Epithelial cell of proximal tubule (primary cell): ENCODE results near the gene MTOR. TPM values are rescaled to one million over a fixed set of nuclear protein-coding genes. Genes with fewer than 3 reads are reported as not detected.
"Not testable (repeated sequence)": the region's sequence is repeated elsewhere in the genome, so short reads cannot be mapped to it uniquely, and the experiment has no call there.

Source experiments
- DNase-seq: peaks from one replicate; pipeline ENCODE4 v3.0.0-alpha.2; 2011; ENCODE audit warnings: low read depth
- H3K4me3 ChIP-seq: 2 replicates; pipeline ENCODE4 v1.5.1; 2011; ENCODE audit warnings: low read depth, mild to moderate bottlenecking, low read length
- total RNA-seq: library from RNA; depleted of rRNA; stranded (reverse); fragments of >200 nt; gene quantifications from 2 replicates; pipeline ENCODE4 v1.2.3, GENCODE V29; 2015
- TF ChIP-seq, protein P1 (sequence below): conservative IDR thresholded peaks from 2 replicates; pipeline ENCODE4 v1.5.1; 2012; ENCODE audit warnings: low read depth, mild to moderate bottlenecking, low read length

MTOR gene
- total RNA-seq: 30.3 and 34.2 TPM in 2 replicates

DNA sequence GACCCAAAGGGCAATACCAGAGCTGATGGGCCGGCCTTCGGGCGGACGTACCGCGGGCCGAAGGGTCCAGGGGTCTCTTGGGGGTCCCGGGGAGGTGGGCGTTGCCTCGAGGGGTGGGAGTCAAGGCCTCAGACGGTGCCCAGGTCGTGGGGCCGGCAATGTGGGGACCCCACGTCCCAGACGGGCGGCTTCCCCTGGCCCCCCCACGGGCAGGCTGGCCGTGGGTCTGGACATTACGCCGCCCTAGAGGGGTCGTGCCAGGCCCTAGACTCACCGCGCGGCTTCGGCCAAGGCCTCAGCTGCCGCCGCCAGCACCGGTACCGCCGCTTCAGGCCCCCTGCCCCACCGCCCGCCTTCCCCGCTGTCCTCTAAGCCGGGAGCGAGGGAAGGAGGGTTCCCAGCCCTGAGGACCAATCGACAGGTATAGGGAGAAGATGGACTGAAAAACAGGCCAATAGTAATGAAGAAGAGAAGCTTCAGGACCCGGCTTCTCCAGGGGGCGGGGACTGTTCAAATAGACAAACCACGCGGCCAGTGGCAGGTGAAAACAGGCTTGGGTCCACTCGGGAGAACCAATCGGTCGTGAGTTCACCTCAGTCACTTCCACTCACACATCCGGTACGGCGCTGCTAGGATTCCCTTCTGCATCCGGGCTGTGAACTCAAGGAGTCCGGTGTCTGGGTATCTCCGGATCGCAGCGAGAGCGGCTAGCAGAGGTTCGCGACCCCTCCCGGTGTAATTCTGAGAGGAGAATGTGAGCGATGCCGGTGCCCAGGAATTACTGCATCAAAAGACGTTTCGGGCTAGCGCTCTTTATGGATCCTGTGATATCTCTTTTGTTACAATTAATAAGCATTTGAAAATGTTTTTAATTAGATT, at the start of gene MTOR:
MTOR (minus strand) TSS at position 381 of the 879 bp plus-strand sequence. CDS start 3,142 bp downstream, outside the sequence.
- peak; percentile 96 for DNase-seq
- TF ChIP-seq, protein P1, sequence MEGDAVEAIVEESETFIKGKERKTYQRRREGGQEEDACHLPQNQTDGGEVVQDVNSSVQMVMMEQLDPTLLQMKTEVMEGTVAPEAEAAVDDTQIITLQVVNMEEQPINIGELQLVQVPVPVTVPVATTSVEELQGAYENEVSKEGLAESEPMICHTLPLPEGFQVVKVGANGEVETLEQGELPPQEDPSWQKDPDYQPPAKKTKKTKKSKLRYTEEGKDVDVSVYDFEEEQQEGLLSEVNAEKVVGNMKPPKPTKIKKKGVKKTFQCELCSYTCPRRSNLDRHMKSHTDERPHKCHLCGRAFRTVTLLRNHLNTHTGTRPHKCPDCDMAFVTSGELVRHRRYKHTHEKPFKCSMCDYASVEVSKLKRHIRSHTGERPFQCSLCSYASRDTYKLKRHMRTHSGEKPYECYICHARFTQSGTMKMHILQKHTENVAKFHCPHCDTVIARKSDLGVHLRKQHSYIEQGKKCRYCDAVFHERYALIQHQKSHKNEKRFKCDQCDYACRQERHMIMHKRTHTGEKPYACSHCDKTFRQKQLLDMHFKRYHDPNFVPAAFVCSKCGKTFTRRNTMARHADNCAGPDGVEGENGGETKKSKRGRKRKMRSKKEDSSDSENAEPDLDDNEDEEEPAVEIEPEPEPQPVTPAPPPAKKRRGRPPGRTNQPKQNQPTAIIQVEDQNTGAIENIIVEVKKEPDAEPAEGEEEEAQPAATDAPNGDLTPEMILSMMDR: peak; percentile 28
- peak within 1 kb of the TSS; percentile 99 for H3K4me3 ChIP-seq

DNA sequence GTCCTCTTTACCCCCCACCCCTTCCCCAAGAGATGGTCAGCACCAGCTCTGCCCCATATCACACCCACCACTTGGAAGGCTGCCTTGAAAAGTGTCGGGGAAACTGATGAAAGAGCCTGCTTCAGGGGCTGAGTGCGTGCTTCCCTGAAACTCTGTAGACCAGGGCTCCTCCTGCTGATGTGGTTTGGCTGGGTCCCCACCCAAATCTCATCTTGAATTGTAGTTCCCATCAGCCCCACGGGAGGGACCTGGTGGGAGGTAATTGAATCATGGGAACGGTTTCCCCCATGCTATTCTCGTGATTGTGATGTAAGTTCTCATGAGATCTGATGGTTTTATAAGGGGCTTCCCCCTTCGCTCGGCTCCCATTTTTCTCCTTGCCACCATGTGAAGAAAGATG, 47.0 kb upstream of the MTOR start:
- no peak overlapping the region for H3K4me3 ChIP-seq
- no peak for DNase-seq
- TF ChIP-seq, protein P1: no peak

DNA sequence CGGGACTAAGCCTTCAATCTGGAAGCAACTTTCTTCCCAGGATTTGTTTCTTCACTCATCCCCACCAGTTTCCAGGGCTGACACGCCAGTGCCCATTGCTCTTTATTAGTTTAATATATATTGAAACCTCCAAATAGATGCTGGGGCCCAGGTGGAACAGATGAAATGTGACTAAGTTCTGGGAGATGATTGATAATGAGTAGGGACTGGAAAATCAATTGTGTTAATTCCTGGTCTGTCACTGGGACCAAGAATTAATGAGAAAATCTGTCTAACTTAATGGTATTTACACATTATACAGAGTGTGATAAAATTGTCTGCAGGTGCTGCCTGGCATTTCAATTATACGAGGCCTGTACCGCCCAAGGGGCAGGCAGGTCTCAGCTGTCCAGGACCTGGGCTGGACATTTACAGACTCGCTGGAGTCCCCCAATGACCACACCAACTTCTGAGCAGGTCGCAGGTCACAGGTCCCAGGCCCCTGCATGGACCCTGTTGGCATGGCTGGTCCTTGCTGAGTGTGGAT, 46.4 kb upstream of the MTOR start:
- TF ChIP-seq, protein P1: no peak
- no peak for DNase-seq
- H3K4me3 ChIP-seq: no peak overlapping the region

DNA sequence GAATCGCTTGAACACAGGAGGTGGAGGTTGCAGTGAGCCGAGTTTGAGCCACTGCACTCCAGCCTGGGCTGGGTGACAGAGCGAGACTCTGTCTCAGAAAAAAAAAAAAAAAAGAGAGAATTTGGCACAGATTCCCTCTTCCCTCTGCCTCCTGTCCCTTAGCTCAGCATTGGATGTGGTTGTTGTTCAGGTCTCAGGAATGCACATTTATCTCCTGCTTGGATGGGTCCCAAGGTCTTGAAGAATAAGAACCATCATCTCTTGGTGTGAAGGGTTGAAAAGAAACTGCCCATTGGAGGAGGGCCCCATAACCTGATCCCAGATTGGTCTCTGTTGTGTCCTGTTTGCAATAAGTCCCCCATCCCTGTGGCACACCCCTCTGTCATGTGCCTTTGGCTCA, 45.5 kb upstream of the MTOR start:
- H3K4me3 ChIP-seq: no peak overlapping the region
- TF ChIP-seq, protein P1: no peak
- DNase-seq: no peak

DNA sequence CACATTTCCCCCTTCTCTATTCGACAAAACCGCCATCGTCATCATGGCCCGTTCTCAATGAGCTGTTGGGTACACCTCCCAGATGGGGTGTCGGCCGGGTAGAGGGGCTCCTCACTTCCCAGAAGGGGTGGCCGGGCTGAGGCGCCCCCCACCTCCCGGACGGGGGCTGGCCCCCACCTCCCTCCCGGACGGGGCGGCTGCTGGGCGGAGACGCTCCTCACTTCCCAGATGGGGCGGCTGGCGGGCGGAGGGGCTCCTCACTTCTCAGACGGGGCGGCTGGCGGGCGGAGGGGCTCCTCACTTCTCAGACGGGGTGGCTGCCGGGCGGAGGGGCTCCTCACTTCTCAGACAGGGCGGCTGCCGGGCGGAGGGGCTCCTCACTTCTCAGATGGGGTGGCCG, 43.2 kb upstream of the MTOR start:
- not testable (repeated sequence) for H3K4me3 ChIP-seq, DNase-seq

DNA sequence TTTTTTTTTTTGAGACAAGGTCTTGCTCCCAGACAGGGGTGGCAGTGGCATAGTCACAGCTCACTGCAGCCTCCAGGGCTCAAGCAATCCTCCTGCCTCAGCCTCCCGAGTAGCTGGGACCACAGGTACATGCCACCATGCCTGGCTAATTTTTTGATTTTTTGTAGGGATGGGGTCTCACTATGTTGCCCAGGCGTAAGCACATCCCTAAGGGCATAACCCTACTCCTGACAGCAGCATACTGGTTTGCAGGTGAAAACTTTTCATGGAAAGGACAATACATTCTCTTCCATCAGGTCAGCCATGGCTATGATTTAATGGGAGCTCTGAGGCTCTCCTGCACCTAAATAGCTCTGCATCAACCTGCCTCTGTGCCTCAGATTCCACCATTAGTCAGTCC, 40.0 kb upstream of the MTOR start:
- H3K4me3 ChIP-seq: no peak overlapping the region
- no peak for DNase-seq
- TF ChIP-seq, protein P1: no peak

DNA sequence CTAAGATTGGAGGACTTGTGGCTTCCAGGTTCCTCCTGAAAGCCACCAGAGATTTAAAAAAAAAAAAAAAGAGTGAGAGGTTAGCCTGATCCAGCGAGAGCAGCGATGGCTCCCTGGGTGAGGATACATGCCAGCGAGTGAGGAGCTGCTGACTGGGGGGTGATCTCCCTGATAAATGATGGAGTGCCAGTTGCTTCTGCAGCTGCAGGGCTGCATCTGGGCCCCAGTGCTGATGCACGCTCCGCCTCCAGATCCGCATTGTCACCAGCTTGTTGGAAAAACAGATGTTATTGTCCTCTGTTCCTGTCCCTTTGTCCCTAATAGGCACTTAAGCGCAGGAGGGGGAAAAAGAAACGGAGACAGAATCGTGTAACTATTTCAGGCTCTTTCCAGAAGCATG, 39.2 kb upstream of the MTOR start:
- no peak overlapping the region for H3K4me3 ChIP-seq
- TF ChIP-seq, protein P1: no peak
- no peak for DNase-seq
